ENCODE results near the gene TOLLIP.

Gene TOLLIP

DNA sequence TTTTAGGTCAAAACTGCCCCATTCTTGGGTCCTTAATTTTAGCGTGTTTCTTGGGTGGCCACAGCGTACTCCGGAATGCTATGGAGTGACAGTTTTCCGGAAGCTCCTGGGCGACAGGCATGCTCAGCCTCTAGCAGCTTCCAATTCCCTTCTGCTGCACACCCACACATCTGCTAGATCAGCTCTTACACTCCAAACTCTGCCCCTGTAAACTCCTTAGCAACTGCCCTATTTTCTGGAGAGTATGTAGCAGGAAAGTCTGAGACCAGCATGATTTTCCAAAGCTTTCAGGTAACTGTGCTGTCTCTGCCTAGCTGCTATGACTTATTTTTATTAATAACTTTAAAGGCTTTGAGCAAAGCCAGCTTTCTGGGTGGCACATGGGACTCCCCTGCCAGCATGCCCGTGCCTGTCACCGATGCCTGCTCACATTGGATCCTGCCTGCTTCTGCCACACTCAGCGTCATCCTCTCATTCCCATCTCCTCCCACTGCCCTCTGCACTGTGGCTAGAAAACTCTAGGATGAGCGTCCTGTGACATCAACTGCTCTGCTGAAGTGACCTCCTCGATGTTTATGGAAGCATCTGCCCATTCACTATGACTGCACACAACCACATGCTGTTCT, 17.3 kb downstream of the TOLLIP start:
- Histone ChIP-seq H3K9ac (ENCODE audit: low read depth in 1 of 2, low read length in 2 of 2) (no peak overlapping the region), H3K36me3 (ENCODE audit: control insufficient read depth in 2 of 2, insufficient read depth in 2 of 2, low read length in 2 of 2) (peaks cover 39 to 50% of the 10 kb centered on the region in 2 donors), H3K27ac (ENCODE audit: low read depth in 2 of 2, low read length in 2 of 2) (no peak overlapping the region)

GRCh38 chr11:1291295-1292017, 18.0 kb downstream of the TOLLIP start:
- H3K4me1 ChIP-seq (ENCODE audit: control insufficient read depth in 2 of 2, insufficient read depth in 2 of 2, low read length in 2 of 2), result no peaks in the 10 kb centered on the region
- H3K36me3 ChIP-seq (ENCODE audit: control insufficient read depth in 2 of 2, insufficient read depth in 2 of 2, low read length in 2 of 2), result peaks cover 42 to 57% of the 10 kb centered on the region in 2 donors
- H3K27ac ChIP-seq (ENCODE audit: low read depth in 2 of 2, low read length in 2 of 2), result no peak overlapping the region
- H3K9me3 ChIP-seq (ENCODE audit: control insufficient read depth in 2 of 2, low read length in 2 of 2), result no peaks in the 10 kb centered on the region
- no peak overlapping the region for H3K9ac ChIP-seq (ENCODE audit: low read depth in 1 of 2, low read length in 2 of 2)
- H3K27me3 ChIP-seq (ENCODE audit: control insufficient read depth in 2 of 2, insufficient read depth in 2 of 2, low read length in 2 of 2), result no peaks in the 10 kb centered on the region
- no peak overlapping the region for H3K4me3 ChIP-seq (ENCODE audit: low read length in 2 of 2)

More for the DNA sequence above, 17.3 kb downstream of the TOLLIP start:
- Histone ChIP-seq H3K9me3 (ENCODE audit: control insufficient read depth in 2 of 2, low read length in 2 of 2) (no peaks in the 10 kb centered on the region), H3K4me3 (ENCODE audit: low read length in 2 of 2) (no peak overlapping the region), H3K27me3 (ENCODE audit: control insufficient read depth in 2 of 2, insufficient read depth in 2 of 2, low read length in 2 of 2) (no peaks in the 10 kb centered on the region), H3K4me1 (ENCODE audit: control insufficient read depth in 2 of 2, insufficient read depth in 2 of 2, low read length in 2 of 2) (peaks cover 0 to under 1% of the 10 kb centered on the region in 2 donors)

DNA sequence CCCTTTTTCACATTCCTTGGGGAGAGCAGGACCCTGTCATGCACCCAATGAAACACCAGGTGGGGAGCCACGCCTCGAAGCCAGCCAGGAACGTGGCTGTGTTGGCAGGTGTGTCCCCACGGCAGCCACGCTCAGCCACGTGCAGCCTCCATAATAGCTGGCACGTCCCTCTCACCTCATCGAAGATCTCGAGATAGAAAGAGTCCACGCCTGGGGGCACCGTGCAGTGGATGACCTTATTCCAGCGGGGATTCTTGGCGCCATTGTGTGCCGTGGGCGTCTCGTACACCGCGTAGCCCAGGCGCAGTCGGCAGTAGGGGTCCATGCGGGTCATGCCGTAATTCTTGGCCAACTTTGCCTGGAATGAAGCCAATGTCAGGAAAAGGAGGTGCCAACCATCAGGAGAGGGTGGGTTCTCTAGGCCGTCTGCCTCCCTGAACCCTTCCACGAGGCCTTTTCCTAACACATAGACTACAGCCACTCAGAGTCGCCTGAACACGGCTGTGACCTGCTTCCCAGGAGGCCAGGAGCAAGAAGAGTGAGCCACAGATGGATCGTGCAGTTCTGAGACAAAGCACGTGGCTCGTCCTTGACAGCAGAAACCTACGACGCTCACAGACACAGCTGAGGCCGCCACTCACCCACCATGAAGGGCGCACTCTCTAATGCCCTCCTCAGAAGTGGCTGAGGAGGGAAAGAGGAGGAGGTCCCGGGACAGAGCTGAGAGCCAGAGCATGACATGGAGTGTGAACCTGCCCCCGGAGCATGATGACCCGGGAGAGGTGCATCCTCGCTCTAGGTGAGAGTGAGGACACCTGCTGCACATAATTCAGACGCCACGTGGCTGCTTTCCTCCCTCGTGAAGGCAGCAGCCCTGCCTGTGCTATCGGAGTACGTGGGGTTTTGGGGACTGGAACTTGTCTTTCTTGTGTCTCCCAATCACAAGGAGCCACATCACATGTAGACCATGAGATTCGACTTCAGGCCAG, 19.1 kb downstream of the TOLLIP start:
- no peak overlapping the region for H3K27ac ChIP-seq (ENCODE audit: low read depth in 2 of 2, low read length in 2 of 2)
- no peaks in the 10 kb centered on the region for H3K9me3 ChIP-seq (ENCODE audit: control insufficient read depth in 2 of 2, low read length in 2 of 2)
- H3K36me3 ChIP-seq (ENCODE audit: control insufficient read depth in 2 of 2, insufficient read depth in 2 of 2, low read length in 2 of 2), result peaks cover 43 to 68% of the 10 kb centered on the region in 2 donors
- no peaks in the 10 kb centered on the region for H3K27me3 ChIP-seq (ENCODE audit: control insufficient read depth in 2 of 2, insufficient read depth in 2 of 2, low read length in 2 of 2)
- no peaks in the 10 kb centered on the region for H3K4me1 ChIP-seq (ENCODE audit: control insufficient read depth in 2 of 2, insufficient read depth in 2 of 2, low read length in 2 of 2)
- H3K4me3 ChIP-seq (ENCODE audit: low read length in 2 of 2), result no peak overlapping the region
- H3K9ac ChIP-seq (ENCODE audit: low read depth in 1 of 2, low read length in 2 of 2), result no peak overlapping the region

- H3K27ac ChIP-seq (ENCODE audit: low read depth in 2 of 2, low read length in 2 of 2), result no peak overlapping the region
- H3K27me3 ChIP-seq (ENCODE audit: control insufficient read depth in 2 of 2, insufficient read depth in 2 of 2, low read length in 2 of 2), result no peaks in the 10 kb centered on the region
- H3K4me1 ChIP-seq (ENCODE audit: control insufficient read depth in 2 of 2, insufficient read depth in 2 of 2, low read length in 2 of 2), result no peaks in the 10 kb centered on the region
- H3K36me3 ChIP-seq (ENCODE audit: control insufficient read depth in 2 of 2, insufficient read depth in 2 of 2, low read length in 2 of 2), result peaks cover 46 to 74% of the 10 kb centered on the region in 2 donors
- H3K9me3 ChIP-seq (ENCODE audit: control insufficient read depth in 2 of 2, low read length in 2 of 2), result no peaks in the 10 kb centered on the region
- H3K9ac ChIP-seq (ENCODE audit: low read depth in 1 of 2, low read length in 2 of 2), result no peak overlapping the region
- H3K4me3 ChIP-seq (ENCODE audit: low read length in 2 of 2), result no peak overlapping the region
Observed at GRCh38 chr11:1289211-1289935, 20.1 kb downstream of the TOLLIP start.

GRCh38 chr11:1288426-1289151, 20.8 kb downstream of the TOLLIP start:
- H3K27me3 ChIP-seq (ENCODE audit: control insufficient read depth in 2 of 2, insufficient read depth in 2 of 2, low read length in 2 of 2), result no peaks in the 10 kb centered on the region

GRCh38 chr11:1287928-1288327, 21.5 kb downstream of the TOLLIP start:
- Histone ChIP-seq H3K9ac (ENCODE audit: low read depth in 1 of 2, low read length in 2 of 2) (no peak overlapping the region), H3K27me3 (ENCODE audit: control insufficient read depth in 2 of 2, insufficient read depth in 2 of 2, low read length in 2 of 2) (no peaks in the 10 kb centered on the region), H3K4me1 (ENCODE audit: control insufficient read depth in 2 of 2, insufficient read depth in 2 of 2, low read length in 2 of 2) (no peaks in the 10 kb centered on the region), H3K36me3 (ENCODE audit: control insufficient read depth in 2 of 2, insufficient read depth in 2 of 2, low read length in 2 of 2) (peaks cover 45 to 74% of the 10 kb centered on the region in 2 donors), H3K4me3 (ENCODE audit: low read length in 2 of 2) (no peak overlapping the region), H3K9me3 (ENCODE audit: control insufficient read depth in 2 of 2, low read length in 2 of 2) (no peaks in the 10 kb centered on the region), H3K27ac (ENCODE audit: low read depth in 2 of 2, low read length in 2 of 2) (no peak overlapping the region)

More at GRCh38 chr11:1288426-1289151, 20.8 kb downstream of the TOLLIP start:
- Histone ChIP-seq H3K9me3 (ENCODE audit: control insufficient read depth in 2 of 2, low read length in 2 of 2) (no peaks in the 10 kb centered on the region), H3K4me3 (ENCODE audit: low read length in 2 of 2) (no peak overlapping the region), H3K36me3 (ENCODE audit: control insufficient read depth in 2 of 2, insufficient read depth in 2 of 2, low read length in 2 of 2) (peaks cover 42 to 75% of the 10 kb centered on the region in 2 donors), H3K27ac (ENCODE audit: low read depth in 2 of 2, low read length in 2 of 2) (no peak overlapping the region), H3K9ac (ENCODE audit: low read depth in 1 of 2, low read length in 2 of 2) (no peak overlapping the region), H3K4me1 (ENCODE audit: control insufficient read depth in 2 of 2, insufficient read depth in 2 of 2, low read length in 2 of 2) (no peaks in the 10 kb centered on the region)

DNA sequence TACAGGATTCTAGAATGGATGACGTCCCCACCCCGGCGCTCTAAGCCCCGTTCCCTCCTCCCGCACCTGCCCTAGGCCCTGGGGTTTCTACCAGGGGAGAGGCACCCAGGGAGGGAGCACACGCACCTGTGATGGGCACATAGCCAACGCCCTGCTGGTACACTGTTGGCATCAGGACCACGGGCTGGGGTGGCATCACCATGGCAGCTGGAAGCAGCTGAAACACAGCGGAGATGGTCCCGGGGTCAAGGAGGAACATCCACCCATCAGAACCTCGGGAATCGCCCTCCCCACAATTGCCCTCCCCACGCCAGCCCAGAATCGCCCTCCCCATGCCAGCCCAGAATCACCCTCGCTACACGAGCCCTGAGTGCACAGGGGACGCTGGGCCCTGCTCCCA, 23.6 kb downstream of the TOLLIP start:
- H3K27ac ChIP-seq (ENCODE audit: low read depth in 2 of 2, low read length in 2 of 2), result no peak overlapping the region

DNA sequence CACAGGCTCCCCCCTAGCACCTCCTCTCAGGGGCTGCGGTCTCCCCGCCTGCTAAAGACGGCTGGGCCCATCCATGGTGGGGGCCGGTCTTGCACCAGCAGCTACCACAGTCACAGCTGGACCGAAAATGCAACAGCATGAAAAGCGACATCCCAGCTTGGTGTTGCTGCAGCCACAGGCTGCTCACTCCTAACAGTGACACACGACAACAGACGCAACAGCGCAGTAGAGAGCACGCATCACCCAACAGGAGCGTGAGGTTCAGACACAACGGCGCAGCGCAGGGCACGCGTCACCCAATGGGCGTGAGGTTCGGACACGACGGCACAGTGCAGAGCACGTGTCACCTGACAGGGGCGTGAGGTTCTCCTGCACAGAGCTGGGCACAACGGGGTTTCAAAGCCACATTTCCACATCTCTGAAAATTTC, 24.1 kb downstream of the TOLLIP start:
- H3K9ac ChIP-seq (ENCODE audit: low read depth in 1 of 2, low read length in 2 of 2), result no peak overlapping the region
- no peak overlapping the region for H3K4me3 ChIP-seq (ENCODE audit: low read length in 2 of 2)
- no peaks in the 10 kb centered on the region for H3K27me3 ChIP-seq (ENCODE audit: control insufficient read depth in 2 of 2, insufficient read depth in 2 of 2, low read length in 2 of 2)
- H3K9me3 ChIP-seq (ENCODE audit: control insufficient read depth in 2 of 2, low read length in 2 of 2), result no peaks in the 10 kb centered on the region
- H3K4me1 ChIP-seq (ENCODE audit: control insufficient read depth in 2 of 2, insufficient read depth in 2 of 2, low read length in 2 of 2), result no peaks in the 10 kb centered on the region
- peaks cover 46 to 77% of the 10 kb centered on the region in 2 donors for H3K36me3 ChIP-seq (ENCODE audit: control insufficient read depth in 2 of 2, insufficient read depth in 2 of 2, low read length in 2 of 2)
- H3K27ac ChIP-seq (ENCODE audit: low read depth in 2 of 2, low read length in 2 of 2), result no peak overlapping the region

More for the DNA sequence above, 23.6 kb downstream of the TOLLIP start:
- no peaks in the 10 kb centered on the region for H3K4me1 ChIP-seq (ENCODE audit: control insufficient read depth in 2 of 2, insufficient read depth in 2 of 2, low read length in 2 of 2)
- no peak overlapping the region for H3K4me3 ChIP-seq (ENCODE audit: low read length in 2 of 2)
- H3K9ac ChIP-seq (ENCODE audit: low read depth in 1 of 2, low read length in 2 of 2), result no peak overlapping the region
- H3K36me3 ChIP-seq (ENCODE audit: control insufficient read depth in 2 of 2, insufficient read depth in 2 of 2, low read length in 2 of 2), result peaks cover 47 to 77% of the 10 kb centered on the region in 2 donors
- H3K27me3 ChIP-seq (ENCODE audit: control insufficient read depth in 2 of 2, insufficient read depth in 2 of 2, low read length in 2 of 2), result no peaks in the 10 kb centered on the region
- no peaks in the 10 kb centered on the region for H3K9me3 ChIP-seq (ENCODE audit: control insufficient read depth in 2 of 2, low read length in 2 of 2)

DNA sequence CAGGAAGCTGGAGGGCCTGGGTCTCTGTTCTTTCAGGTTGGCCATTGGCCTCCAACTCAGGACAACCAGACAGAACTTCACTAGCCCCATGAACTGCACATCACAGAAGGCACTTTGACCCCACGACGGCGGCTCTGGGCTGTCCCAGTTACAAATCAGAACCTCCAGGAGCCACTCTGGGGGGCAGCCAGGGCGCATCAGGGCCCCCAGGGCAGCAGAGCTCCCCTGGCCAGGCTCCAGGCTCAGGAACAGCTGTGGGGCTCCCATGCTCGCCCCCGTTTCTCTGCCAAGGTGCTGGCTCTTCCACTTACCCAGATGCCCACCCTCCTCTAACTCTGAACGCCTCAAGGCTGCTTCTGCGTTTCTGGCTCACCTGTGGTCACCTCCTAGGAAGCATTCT, 25.5 kb downstream of the TOLLIP start:
- H3K9ac ChIP-seq (ENCODE audit: low read depth in 1 of 2, low read length in 2 of 2), result no peak overlapping the region
- peaks cover 37 to 75% of the 10 kb centered on the region in 2 donors for H3K36me3 ChIP-seq (ENCODE audit: control insufficient read depth in 2 of 2, insufficient read depth in 2 of 2, low read length in 2 of 2)

More for the DNA sequence above, 25.5 kb downstream of the TOLLIP start:
- no peak overlapping the region for H3K4me3 ChIP-seq (ENCODE audit: low read length in 2 of 2)
- no peak overlapping the region for H3K27ac ChIP-seq (ENCODE audit: low read depth in 2 of 2, low read length in 2 of 2)
- H3K9me3 ChIP-seq (ENCODE audit: control insufficient read depth in 2 of 2, low read length in 2 of 2), result no peaks in the 10 kb centered on the region
- H3K4me1 ChIP-seq (ENCODE audit: control insufficient read depth in 2 of 2, insufficient read depth in 2 of 2, low read length in 2 of 2), result no peaks in the 10 kb centered on the region
- no peaks in the 10 kb centered on the region for H3K27me3 ChIP-seq (ENCODE audit: control insufficient read depth in 2 of 2, insufficient read depth in 2 of 2, low read length in 2 of 2)

All from mucosa of rectum (tissue), 2 donors.